ENCODE measurements around the gene SMNDC1. TPM values are rescaled to one million over a fixed set of nuclear protein-coding genes. Genes with fewer than 3 reads are reported as not detected.

The SMNDC1 gene
- total RNA-seq (2012; rRNA removed): 3.9 and 8.6 TPM in 2 replicates
- polyA plus RNA-seq (2012; rRNA removed): 12.2 and 15.1 TPM in 2 replicates
- 3.6 and 4.1 TPM in 2 replicates for polyA plus RNA-seq (2012; cell fraction: cytosol; rRNA removed)
- polyA plus RNA-seq (2012; cell fraction: nucleus; rRNA removed; ENCODE audit: low replicate concordance): 3.3 and 15.7 TPM in 2 replicates
- Bru-seq, nascent RNA: percentile 91 among the genes with signal in this experiment
- percentile 74 among the genes with signal in this experiment for BruChase-seq, experiment 1, labeled RNA remaining after a 6-hour chase
- percentile 80 among the genes with signal in this experiment for BruChase-seq, experiment 2, labeled RNA remaining after a 2-hour chase
- long read RNA-seq, full-length matches to known transcripts: 16 of 22 reads
- long read RNA-seq, partial matches to known transcripts: 4 of 22 reads
- long read RNA-seq, other reads (novel, unspliced or antisense): 2 of 22 reads

- WGBS, 2 experiments (ENCODE audit: extremely low coverage in 2 of 2, insufficient read length in 1 of 2): 0% methylated on average over 26 of the region's 42 CpGs; no CpG with 5 or more reads in 1 of the 2 experiments
- peak within 1 kb of the TSS; percentile 70 for H3K56ac ChIP-seq (ENCODE audit: extremely low read depth, insufficient read depth, low read length)
- dilution Hi-C loops (cut with HindIII; ENCODE audit: low sequenced_read_pairs, unreplicated experiment) (no loop called here), in situ Hi-C loops (cut with MboI; ENCODE audit: low sequenced_read_pairs) (loop anchor here (10.0 to 25.0 kb wide), 2 partner anchors 580 to 1832 kb away; no protein-coding TSS in a partner anchor), intact Hi-C loops (cut with micrococcal nuclease) (loop anchor here (10.0 kb wide), 1 partner anchor 610 kb away; the partner anchor contains the start of genes BBIP1 and SHOC2)
- H3K9me3 ChIP-seq (ENCODE audit: control insufficient read depth, insufficient read depth, low read length): no peaks in the 10 kb centered on the region
- CTCF ChIA-PET: interaction anchor here (0.9 to 1.3 kb wide), 2 partner anchors 237 to 242 kb away, joined by 3 to 4 read pairs; no protein-coding TSS in a partner anchor
- peaks cover 4 to 14% of the 10 kb centered on the region in 2 experiments; a peak in 2 of 4 replicates for H3K79me1 ChIP-seq (ENCODE audit: low read depth in 1 of 2, low read length in 2 of 2)
- H3K36me3 ChIP-seq (ENCODE audit: control insufficient read depth, insufficient read depth, low read length): peaks cover 7% of the 10 kb centered on the region
- H3K4me2 ChIP-seq (ENCODE audit: low read depth, low read length): peak within 1 kb of the TSS; percentile 97
- no peaks in the 10 kb centered on the region for H3K27me3 ChIP-seq (ENCODE audit: control insufficient read depth, insufficient read depth, low read length)
- H3K4me1 ChIP-seq (ENCODE audit: control insufficient read depth, insufficient read depth, low read length): peaks cover 4% of the 10 kb centered on the region; the same call in 1 of the 2 replicates
- peak; percentile 92 for ATAC-seq (ENCODE audit: low read depth)
- peak within 1 kb of the TSS; percentile 90 for H3K4me3 ChIP-seq (ENCODE audit: insufficient read depth, low read depth, low read length)
- peak within 1 kb of the TSS; percentile 62 to 93 for H4K8ac ChIP-seq (ENCODE audit: low read depth in 2 of 2, low read length in 2 of 2)
- TF ChIP-seq MXI1 (IDR thresholded peaks at IDR 0.05; ENCODE audit: borderline replicate concordance, low read depth, low read length) (peak; percentile 4; the same call in 1 of the 2 replicates), RCOR1 (IDR thresholded peaks at IDR 0.05; ENCODE audit: insufficient replicate concordance, low read length) (no peak), MAZ (IDR thresholded peaks at IDR 0.05; ENCODE audit: borderline replicate concordance, low read depth, low read length) (peak; percentile 43; the same call in 1 of the 2 replicates), CEBPB (IDR thresholded peaks at IDR 0.05; ENCODE audit: low read depth, low read length) (no peak), CTCF (conservative IDR thresholded peaks at IDR 0.05; ENCODE audit: low read depth, low read length) (no peak), BHLHE40 (IDR thresholded peaks at IDR 0.05; ENCODE audit: low read depth, low read length) (peak; percentile 86), NFE2L2 (IDR thresholded peaks at IDR 0.05; ENCODE audit: low read depth, low read length) (no peak), POLR2A (IDR thresholded peaks at IDR 0.05; ENCODE audit: low read depth, low read length) (peak; percentile 81; the same call in 1 of the 2 replicates), USF2 (IDR thresholded peaks at IDR 0.05; ENCODE audit: low read depth, low read length) (peak; percentile 96)
- H2BK20ac ChIP-seq (ENCODE audit: low read depth, low read length): no peak within 1 kb of the TSS
- H4K5ac ChIP-seq (ENCODE audit: low read depth, low read length): peak within 1 kb of the TSS; percentile 92
- POLR2A ChIA-PET (ENCODE audit: unreplicated experiment): interaction anchor here (0.6 to 1.1 kb wide), 4 partner anchors 22 to 1852 kb away, joined by 3 to 4 read pairs (median 3); no protein-coding TSS in a partner anchor
- H2BK120ac ChIP-seq (ENCODE audit: low read depth, low read length): peak within 1 kb of the TSS; percentile 67; the same call in 1 of the 2 replicates
- H2BK5ac ChIP-seq (ENCODE audit: low read depth, low read length, poor library complexity, severe bottlenecking): peak within 1 kb of the TSS; percentile 76
- peak within 1 kb of the TSS; percentile 89 for H2AFZ ChIP-seq (replicated peaks; ENCODE audit: low read length, poor library complexity)
- peaks cover 11% of the 10 kb centered on the region; the same call in 1 of the 2 replicates for H4K20me1 ChIP-seq (ENCODE audit: insufficient read depth, low read length)
- no peaks in the 10 kb centered on the region; the same call in 1 of the 2 replicates for H3K9me1 ChIP-seq (ENCODE audit: insufficient read depth, low read length)
- H3K27ac ChIP-seq (ENCODE audit: insufficient read depth, low read length): peak within 1 kb of the TSS; percentile 76
- peak within 1 kb of the TSS; percentile 32; the same call in 1 of the 2 replicates for H3K18ac ChIP-seq (ENCODE audit: low read depth, low read length)
- peak; percentile 97 for DNase-seq
- peak within 1 kb of the TSS; percentile 93 for H2AK9ac ChIP-seq (replicated peaks; ENCODE audit: low read depth, low read length, poor library complexity)
- 0 out of 2 replicates have a peak within 1 kb of the TSS, but pooled peaks have one; percentile 13 for H2AK5ac ChIP-seq (ENCODE audit: low read depth, low read length)
- H3K23ac ChIP-seq (ENCODE audit: low read depth, low read length): peak within 1 kb of the TSS; percentile 31
- peak within 1 kb of the TSS; percentile 83 for H3K4ac ChIP-seq (ENCODE audit: low read depth, low read length)
- peak within 1 kb of the TSS; percentile 79 for H4K91ac ChIP-seq (ENCODE audit: insufficient read depth, low read depth, low read length)
- peak within 1 kb of the TSS; percentile 79 for H3K14ac ChIP-seq (replicated peaks; ENCODE audit: low read depth, low read length)
- H3K9ac ChIP-seq (ENCODE audit: low read depth, low read length): peak within 1 kb of the TSS; percentile 85
- H2BK15ac ChIP-seq (ENCODE audit: low read depth, low read length): no peak within 1 kb of the TSS
- BruUV-seq (replicated peaks): no TSS peak
Measured at GRCh38 chr10:110304780-110305421, at the start of gene SMNDC1. Gene SMNDC1, minus strand, starts transcription at chr10:110304920. Its CDS starts 1,333 bp downstream, at chr10:110303587.
